Peyer's patch (tissue), 4 donors: ENCODE results near the gene C1QTNF2.

Experiments
- POLR2A ChIP-seq, 2 donors: fragments of 450-650 bp; IDR thresholded peaks; one replicate each; pipeline ENCODE4 v1.5.1; 2017; ENCODE audit warnings: antibody characterized with exemption in 2 of 2, mild to moderate bottlenecking in 2 of 2, moderate library complexity in 2 of 2
- TF ChIP-seq, protein P1 (sequence below), 6 experiments: fragments of 450-650 bp in 4 of 6; fragments of 200-600 bp in 2 of 6; sonication (generic) in 1 of 6; IDR thresholded peaks; one replicate each; pipeline ENCODE4 v1.5.1; 2017 to 2019; ENCODE audit warnings: antibody characterized with exemption in 6 of 6, mild to moderate bottlenecking in 3 of 6, moderate library complexity in 1 of 6

DNA sequence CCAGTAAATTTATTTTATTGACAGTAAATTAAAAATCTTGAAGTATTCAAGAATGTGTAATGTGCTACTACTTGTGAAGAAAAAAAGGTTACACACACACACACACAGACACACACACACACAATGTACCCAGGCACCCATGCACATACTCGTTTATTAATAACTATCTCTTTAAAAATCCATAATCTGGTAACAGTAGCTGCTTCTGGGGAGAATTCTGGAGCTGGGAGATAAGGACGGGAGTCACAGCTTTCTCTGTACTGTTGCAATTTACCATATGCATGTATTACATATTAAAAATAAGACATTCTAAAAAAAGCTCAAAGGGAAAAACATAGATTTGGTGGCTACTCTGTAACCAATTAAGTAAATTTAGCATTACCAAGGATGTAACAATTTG, 7.9 kb upstream of the C1QTNF2 start:
- TF ChIP-seq, protein P1, sequence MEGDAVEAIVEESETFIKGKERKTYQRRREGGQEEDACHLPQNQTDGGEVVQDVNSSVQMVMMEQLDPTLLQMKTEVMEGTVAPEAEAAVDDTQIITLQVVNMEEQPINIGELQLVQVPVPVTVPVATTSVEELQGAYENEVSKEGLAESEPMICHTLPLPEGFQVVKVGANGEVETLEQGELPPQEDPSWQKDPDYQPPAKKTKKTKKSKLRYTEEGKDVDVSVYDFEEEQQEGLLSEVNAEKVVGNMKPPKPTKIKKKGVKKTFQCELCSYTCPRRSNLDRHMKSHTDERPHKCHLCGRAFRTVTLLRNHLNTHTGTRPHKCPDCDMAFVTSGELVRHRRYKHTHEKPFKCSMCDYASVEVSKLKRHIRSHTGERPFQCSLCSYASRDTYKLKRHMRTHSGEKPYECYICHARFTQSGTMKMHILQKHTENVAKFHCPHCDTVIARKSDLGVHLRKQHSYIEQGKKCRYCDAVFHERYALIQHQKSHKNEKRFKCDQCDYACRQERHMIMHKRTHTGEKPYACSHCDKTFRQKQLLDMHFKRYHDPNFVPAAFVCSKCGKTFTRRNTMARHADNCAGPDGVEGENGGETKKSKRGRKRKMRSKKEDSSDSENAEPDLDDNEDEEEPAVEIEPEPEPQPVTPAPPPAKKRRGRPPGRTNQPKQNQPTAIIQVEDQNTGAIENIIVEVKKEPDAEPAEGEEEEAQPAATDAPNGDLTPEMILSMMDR (IDR thresholded peaks at IDR 0.05) = no peak
- no peak for TF ChIP-seq POLR2A (IDR thresholded peaks at IDR 0.05)
